SIG-M5 treated with dmso at 0.1 percent for 504 hours (cell line): ENCODE results near the gene MED10.

Experiments
- DNase-seq: peaks from one replicate; lab custom pipeline; 2025; ENCODE audit not compliant: unreplicated experiment; lab: John Stamatoyannopoulos, UW

The MED10 gene

DNA sequence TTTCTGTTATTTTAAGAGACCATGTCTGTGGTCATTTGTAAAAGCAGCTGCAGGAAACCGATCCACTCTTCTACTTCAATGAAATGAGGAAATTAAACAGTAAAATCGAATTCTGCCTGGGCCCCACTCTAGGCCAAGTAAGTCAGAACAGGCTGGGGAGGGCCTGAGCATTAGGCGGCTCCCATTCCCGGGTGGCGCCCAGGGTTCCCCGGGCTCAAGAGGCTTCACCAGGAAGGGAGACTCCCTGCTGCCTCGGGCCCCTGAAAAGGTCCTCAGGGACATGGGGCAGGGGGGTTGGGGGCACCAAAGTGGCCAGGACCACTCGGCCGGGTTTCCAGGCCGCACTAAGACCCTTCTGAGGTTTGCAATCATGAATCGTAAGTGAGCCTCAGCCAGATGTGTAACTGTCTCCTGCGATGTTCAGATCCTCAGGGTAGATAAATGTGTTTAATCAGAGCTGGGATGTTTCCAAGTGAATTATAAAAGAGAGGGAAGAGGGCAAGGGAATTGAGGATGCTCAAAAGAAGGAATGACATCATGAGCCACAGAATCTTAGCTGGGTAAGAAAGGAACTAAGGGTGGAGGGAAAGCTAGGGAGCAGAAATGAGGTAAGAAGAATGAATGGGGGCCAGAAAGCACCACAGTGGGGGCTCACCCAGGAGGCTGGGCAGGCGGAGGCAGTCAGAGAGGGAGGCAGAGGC lies 24.6 kb downstream of the MED10 start:
- DNase-seq, result no peak

DNA sequence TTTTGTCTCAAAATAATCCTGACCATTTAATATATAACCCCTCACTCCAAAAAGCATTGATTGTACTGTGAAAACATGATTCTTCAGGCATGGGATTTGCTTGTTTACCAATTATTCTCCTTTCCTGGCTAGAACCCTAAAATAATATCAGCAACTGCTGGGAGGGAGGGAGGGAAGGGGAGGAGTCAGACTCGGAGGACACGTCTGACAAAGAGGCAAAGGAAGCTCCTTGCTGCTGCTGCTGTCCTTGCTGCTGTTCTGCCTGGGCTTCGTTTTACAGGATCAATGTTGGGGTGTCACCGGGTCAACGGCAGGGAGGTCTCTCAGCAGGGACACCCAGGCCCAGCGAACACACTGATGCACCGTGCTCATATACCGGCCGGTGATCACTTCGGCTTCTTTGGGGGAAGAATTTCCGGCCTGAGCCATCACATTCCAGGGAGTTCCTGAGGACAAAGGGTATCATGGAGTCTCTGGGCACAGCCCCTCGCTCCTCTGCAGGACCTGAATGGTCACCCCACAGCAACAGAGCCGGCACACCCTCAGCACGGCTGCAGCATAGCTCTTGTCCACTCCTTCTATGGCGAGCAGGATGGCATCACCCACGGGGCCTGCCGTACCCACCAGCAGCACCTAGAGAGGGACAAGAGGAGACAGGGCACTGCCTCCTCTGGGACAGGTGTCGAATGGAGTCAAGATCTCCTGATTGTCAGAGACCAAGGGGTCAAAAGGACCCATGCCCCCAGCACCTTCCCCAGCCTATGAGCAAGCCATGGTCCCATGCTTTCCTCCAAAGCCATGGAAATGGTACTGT lies 27.9 kb downstream of the MED10 start:
- DNase-seq, result no peak

DNA sequence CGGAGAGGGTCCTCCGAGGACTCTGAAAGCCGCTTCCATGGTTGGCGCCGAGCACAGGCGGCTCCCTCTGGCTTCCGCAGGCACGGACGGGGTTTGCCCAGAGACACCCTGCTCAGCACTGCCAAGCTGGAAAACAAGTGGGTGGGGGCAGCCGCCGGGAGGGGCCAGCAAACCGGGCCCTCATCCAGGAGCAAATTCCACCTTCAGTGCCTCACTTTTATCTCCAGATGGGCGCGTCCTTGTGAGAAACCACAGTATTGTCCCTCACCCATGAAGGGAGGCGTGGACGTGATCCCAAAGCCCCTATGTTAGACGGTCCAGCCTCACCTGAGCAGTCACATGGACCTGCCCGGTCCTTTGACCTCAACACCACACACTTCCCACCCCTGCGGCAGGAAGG lies 29.0 kb downstream of the MED10 start:
- DNase-seq, result no peak

DNA sequence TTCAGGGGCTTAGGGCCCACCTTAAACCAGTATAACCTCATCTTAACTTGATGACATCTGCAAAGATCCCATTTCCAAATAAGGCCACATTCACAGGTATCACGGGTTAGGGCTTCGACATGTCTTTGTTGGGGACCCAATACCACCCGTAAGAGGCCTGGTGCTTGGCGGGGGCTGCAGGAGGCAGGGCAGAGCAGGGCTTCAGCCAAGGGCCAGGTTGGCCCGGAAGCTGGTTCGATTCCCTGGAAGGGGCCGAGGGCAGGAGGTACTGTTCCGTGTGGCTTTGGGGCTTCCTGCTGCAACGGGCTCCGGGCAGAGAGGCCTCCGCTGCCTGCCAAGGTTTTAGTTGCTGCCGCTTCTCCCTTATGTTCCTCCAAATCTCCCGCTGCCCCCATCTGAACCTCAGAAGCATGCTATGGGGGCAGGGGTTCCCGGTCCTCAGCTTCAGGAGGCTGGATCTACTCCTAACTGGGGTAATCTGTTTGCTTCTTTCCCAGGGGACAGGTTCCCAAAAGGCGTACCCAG lies 29.8 kb downstream of the MED10 start:
- no peak for DNase-seq

DNA sequence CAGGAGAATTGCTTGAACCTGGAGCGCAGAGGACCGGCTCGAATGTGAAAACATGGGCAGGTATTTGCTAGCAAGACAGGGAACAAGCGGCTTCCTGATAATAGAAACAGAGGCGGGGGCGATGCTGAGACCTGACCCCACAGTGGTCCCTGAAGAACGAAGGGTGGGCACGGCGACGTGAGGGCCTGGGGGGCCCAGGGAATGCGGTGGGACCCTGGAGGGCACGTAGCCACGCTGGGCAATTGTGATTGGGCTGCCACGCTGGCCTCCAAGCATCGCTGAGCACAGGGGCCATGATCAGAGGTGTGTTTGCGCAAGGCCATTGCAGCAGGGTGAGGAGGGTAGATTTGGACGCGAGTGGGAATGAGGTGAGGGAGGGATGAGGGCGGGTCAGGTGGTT lies 30.7 kb downstream of the MED10 start:
- DNase-seq, result no peak

DNA sequence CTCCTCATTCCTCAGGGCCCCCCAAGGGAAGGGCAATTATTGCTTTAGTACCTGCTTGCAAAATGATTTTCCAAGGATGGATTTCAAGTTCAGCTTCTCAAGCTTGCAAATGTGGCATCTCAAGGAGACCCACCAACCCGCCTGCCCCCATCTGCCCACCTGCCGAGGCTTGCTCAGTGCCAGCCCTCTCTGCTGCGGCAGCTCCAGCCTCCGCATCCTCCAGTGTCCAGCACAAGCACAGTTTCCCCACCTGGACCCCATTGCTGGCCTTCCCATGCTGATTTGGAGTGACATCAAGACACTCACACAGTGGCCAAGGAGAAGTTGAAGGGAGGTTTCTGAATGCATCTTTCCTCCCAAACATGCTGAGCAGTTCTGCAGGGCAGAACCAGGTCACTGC lies 31.2 kb downstream of the MED10 start:
- no peak for DNase-seq

DNA sequence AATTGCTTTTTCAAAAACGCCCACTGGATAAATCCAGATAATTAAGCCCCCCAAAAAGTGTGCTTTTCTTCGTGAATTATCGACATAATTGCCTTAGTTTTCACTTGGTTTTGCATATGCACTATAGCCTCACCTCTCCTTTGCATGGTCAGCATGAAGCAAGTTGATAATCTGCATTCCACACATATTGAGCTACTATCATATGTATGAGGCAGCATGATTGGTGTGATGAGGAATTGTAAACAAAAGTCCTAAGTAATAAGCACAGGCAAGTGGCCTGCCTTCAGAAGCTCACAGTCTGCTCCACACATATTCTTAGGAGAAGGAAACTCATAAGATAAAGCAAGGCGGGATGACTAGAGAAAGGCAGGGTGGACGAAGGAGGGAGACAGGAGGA lies 33.8 kb downstream of the MED10 start:
- DNase-seq, result no peak

DNA sequence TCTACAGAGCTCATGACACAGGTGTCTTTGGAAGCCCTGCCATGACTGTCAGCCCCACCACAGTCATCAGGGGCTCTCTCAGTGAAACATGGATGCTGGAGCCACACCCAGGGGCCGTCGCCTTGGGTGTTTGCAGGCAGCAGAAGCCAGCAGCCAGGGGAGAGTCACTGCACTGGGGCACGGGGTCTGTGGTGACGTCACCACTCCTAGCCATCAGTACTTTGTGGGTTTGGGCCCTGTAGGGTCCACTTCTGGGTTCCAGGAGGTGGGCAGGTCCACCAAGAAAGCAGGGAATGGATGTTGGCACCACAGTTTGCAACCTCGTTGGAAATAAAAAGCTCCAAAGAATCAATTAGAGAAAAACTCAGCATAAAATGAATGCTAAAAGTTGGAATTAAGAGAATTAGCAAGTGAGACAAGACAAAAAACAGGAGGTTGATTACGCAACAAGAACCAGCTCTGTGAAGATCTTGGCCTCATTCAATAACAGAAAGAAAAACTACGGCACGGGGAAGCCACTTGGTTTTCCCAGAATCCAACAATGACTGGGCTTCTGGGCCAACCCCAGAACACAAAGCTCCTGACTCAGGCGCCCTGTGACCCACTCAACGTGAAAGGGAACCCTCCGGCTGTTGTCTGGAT lies 34.3 kb downstream of the MED10 start:
- DNase-seq, result no peak

DNA sequence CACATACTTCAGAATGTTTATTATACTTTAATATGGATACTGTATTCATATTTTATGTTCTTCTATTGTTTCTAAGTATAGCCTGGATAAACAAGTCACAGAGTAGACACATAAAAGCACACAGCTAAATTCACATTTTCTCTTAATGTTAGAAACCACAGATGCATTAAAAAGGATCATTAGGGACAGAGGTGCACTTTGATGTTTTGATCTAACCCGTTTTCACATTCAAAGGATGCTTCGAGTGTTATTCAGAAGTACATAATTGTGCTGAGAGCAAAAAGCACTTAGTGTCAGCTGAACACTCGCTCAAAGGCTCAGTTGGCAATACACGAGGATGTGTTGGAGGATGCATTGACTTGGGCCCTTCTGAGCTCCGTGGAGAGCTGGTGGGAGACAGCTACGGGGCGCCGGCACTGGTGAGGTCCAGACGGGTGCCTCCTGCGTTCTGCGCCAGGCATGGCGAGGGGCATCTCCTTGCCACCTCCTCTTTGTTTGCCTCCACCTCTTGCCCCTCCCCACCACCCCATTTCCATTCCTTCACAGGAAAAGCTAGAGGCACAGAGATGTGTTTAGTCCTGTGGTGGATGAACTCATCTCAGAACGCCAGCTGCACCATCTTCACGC lies 35.5 kb downstream of the MED10 start:
- DNase-seq, result no peak

DNA sequence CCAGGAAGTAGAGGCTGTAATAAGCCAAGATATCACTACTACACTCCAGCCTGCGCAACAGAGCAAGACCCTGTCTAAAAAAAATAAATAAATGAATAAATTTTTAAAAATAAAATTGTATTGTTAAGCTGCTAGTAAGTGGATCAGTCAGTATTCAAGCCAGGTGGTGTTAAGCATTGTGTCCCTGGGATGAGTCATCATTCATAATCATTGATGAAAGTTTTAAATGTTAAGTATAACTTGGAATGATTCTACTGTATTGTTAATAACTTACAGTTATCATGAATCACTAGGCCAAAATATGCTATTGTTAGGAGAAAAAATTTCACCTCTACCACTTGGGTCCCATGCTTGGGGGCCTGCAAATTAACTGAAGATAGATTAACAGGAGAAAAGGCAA lies 38.2 kb downstream of the MED10 start:
- DNase-seq, result no peak

DNA sequence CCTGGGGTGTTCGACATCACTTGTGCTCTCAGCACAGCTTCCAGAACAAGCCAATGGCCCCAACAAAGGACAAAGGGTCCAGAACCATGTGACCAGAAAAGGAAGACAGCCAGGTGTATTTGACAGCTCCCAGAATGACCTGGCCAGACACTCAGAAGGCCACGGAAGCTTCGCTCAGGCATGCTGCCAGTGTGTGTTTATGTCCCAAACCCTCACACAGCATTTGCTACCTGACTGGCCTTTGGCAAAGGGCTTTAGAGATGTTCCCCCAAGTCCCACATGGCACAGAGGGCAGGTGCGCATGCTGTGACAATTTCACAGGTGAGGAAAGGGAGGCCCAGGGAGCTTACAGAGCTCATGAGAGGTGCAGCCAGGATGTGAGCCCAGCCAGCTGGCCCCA lies 39.5 kb downstream of the MED10 start:
- DNase-seq, result no peak

DNA sequence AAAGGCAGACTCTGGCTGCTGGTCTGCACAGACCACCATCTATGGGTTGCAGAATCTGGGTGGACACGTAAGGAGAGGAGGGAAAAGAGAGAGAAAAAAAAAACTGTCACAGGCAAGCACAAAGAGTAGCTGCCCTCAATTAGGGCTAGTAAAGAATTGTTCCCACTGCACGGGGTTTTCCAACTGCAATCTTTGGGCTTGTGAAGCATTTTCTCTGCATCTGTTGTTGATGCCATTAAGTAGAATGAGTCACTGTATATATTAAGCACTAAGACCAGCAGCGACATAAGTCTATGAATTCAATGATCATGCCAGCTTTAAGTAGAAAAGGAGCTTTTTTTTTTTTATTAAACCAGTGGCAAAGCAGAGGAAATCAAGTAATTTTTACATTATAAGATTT lies 40.2 kb downstream of the MED10 start:
- DNase-seq, result no peak

DNA sequence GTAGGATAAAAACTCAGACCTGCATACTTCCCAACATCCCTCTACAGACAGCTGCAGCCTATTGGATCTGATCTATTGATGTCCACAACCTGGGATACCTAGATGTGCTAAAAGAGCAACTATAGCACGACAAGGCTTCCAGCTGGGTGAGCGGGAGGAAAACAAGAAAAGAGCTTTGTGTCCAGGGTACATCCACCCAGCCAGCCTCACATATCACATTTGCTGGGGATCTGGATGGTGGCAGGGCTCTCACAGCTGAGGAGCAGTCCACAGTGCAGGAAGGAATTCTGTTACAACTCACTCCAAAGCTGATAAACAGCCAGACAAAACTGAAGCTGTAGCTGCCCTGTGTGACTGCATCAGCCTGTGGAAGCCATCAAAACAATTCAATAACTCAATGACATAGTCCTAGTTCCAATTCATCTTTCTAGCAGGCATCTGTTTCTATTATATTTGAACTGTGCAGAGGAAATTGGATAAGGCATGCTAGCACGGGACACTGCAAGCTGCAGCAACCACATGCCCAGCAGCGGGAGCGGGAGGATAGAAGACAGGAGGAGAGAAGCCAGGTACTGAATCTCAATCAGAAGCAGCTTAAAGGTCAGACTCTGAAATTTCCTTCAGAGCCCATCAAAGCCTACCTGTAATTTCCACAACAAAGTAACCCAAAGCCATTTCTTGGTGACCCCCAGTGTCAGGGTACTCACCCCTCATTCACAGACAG lies 45.0 kb downstream of the MED10 start:
- no peak for DNase-seq

DNA sequence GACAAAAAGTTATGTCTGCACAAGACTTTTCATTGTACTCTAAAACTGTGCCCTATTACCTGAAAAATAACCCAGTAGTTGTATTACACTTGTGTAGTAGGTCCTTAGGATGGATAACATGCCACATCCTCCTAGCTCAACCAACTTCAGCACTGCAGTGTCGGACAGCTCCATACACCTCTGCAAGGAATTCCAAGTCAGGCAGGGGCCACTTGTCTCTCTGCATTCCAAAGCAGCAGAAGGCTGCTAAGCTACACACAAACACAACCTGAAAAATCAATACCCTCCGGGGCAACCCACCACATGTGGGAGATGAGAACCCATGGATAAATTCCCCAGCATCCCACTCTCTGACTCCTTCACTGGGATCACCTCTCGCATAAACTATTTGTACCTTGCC lies 50.2 kb downstream of the MED10 start:
- peak; percentile 2 for DNase-seq

DNA sequence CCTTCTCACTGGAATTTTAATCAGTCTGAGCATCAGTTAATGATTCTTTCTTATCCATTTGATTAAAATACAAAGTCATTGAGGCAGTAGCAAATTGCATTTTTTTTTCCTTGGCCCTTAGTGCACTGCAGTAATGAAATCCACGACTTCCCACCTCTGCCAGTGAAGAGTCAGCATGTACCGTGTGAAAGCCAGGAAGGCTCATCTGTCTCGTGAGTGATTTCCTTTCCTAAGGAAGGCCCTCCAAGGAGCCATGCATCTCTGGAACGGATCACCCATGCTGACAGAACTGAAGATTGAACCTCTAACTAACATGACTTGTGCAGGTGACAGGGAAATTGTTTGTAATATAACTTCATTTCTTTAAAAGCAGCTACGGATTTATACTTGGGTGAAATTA lies 51.6 kb downstream of the MED10 start:
- no peak for DNase-seq

DNA sequence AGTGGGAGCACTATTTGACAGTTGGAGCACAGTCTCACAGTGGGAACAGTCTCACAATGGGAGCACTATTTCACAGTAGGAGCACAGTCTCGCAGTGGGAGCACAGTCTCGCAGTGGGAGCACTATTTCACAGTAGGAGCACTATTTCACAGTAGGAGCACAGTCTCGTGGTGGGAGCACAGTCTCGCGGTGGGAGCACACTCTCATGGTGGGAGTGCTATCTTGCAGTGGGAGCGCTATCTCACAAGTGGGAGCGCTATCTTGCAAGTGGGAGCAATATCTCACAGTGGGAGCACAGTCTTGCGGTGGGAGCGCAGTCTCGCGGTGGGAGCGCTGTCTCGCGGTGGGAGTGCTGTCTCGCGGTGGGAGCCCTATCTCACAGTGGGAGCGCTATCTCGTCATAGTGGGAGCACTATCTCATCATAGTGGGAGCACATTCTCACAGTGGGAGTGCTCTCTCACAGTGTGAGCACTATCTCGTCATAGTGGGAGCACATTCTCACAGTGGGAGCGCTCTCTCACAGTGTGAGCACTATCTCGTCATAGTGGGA lies 56.1 kb downstream of the MED10 start:
- DNase-seq, result no peak
